Activated CD8-positive, alpha-beta T cell treated with anti-CD3 and anti-CD28 coated beads for 36 hours (primary cell): Measurements from ENCODE around the gene CSAG2. TPM values are rescaled to one million over a fixed set of nuclear protein-coding genes. Genes with fewer than 3 reads are reported as not detected.
"Not testable (repeated sequence)": the region's sequence is repeated elsewhere in the genome, so short reads cannot be mapped to it uniquely, and the experiment has no call there.

Experiments used
- ATAC-seq: fragments of 200-7000 bp; cut with Tn5 transposase; one replicate; pipeline ENCODE4 v1.10.0; 2021; ENCODE audit warnings: mild to moderate bottlenecking, moderate library complexity
- CTCF ChIA-PET: fragments of 350-600 bp; sonication (Branson Sonifier 250); formaldehyde crosslinking; loops from one replicate; lab custom pipeline; 2021; ENCODE audit warnings: antibody characterized with exemption; lab: Charles Lee
- POLR2A ChIA-PET: fragments of 350-600 bp; sonication (Branson Sonifier 250); formaldehyde crosslinking; loops from one replicate; lab custom pipeline; 2021; ENCODE audit warnings: antibody characterized with exemption; lab: Charles Lee
- DNase-seq: peaks from one replicate; pipeline ENCODE4 v3.0.0-alpha.2; 2020
- H3K27ac Mint-ChIP-seq: one replicate; pipeline ENCODE4 v1.8.0; 2021; ENCODE audit warnings: mild to moderate bottlenecking, mixed read lengths
- H3K27me3 Mint-ChIP-seq: one replicate; pipeline ENCODE4 v1.8.0; 2021; ENCODE audit warnings: mixed read lengths
- H3K36me3 Mint-ChIP-seq: one replicate; pipeline ENCODE4 v1.8.0; 2021; ENCODE audit warnings: low read depth, mixed read lengths
- H3K4me1 Mint-ChIP-seq: one replicate; pipeline ENCODE4 v1.8.0; 2021; ENCODE audit warnings: low read depth, mixed read lengths
- H3K4me3 Mint-ChIP-seq: one replicate; pipeline ENCODE4 v1.8.0; 2021; ENCODE audit warnings: mild to moderate bottlenecking, moderate library complexity, mixed read lengths
- H3K9me3 Mint-ChIP-seq: one replicate; pipeline ENCODE4 v1.8.0; 2021; ENCODE audit warnings: mixed read lengths
- CTCF ChIP-seq: fragments of 200-600 bp; IDR thresholded peaks from one replicate; pipeline ENCODE4 v1.8.0; 2022; ENCODE audit warnings: antibody characterized with exemption, mild to moderate bottlenecking
- intact Hi-C: fragments of 100-400 bp; cut with micrococcal nuclease; formaldehyde crosslinking; loops from one replicate; pipeline ENCODE4 v1.10.0; 2022
- total RNA-seq, 2 experiments: library from RNA; stranded (reverse); gene quantifications; one replicate each; pipeline ENCODE4 v1.2.3, GENCODE V29; 2021

The CSAG2 gene, protein sequence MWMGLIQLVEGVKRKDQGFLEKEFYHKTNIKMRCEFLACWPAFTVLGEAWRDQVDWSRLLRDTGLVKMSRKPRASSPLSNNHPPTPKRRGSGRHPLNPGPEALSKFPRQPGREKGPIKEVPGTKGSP
- not detected for total RNA-seq

- DNase-seq, CTCF ChIA-PET, H3K36me3 Mint-ChIP-seq, H3K27me3 Mint-ChIP-seq, intact Hi-C loops, H3K4me1 Mint-ChIP-seq, H3K9me3 Mint-ChIP-seq, POLR2A ChIA-PET, H3K4me3 Mint-ChIP-seq, ATAC-seq, H3K27ac Mint-ChIP-seq: not testable (repeated sequence)
Measured at GRCh38 chrX:152709173-152709572, at the start of gene CSAG2. Gene CSAG2 (minus strand): TSS chrX:152709273. CDS start chrX:152709112, 161 bp downstream.

DNA sequence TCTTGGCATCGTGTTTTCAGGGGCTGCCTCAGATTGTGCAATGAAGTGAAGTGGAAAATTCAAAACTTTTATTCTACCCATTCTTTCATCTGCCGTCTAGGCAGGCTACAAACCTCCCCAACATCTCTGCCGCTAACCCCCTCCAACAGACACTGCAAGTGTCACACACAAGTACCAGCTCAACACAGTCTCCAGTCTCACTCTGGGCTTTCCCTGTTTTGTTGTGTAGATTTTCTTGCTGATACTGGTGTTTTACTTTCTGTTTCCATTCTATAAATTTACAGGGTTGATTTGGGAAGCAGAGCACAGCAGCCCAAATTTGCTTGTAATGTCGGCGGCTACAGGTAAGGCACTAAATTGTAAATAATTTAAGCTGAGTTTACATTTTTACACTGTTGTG, 45.8 kb upstream of the CSAG2 start:
- POLR2A ChIA-PET, H3K27me3 Mint-ChIP-seq, intact Hi-C loops, CTCF ChIA-PET, H3K4me3 Mint-ChIP-seq, ATAC-seq, DNase-seq, H3K9me3 Mint-ChIP-seq, H3K4me1 Mint-ChIP-seq, H3K27ac Mint-ChIP-seq, H3K36me3 Mint-ChIP-seq: not testable (repeated sequence)

- CTCF ChIA-PET, H3K27me3 Mint-ChIP-seq, H3K9me3 Mint-ChIP-seq, intact Hi-C loops, ATAC-seq, H3K4me3 Mint-ChIP-seq, DNase-seq, POLR2A ChIA-PET, H3K27ac Mint-ChIP-seq, H3K36me3 Mint-ChIP-seq, H3K4me1 Mint-ChIP-seq: not testable (repeated sequence)
Measured at GRCh38 chrX:152753686-152754650, 44.9 kb upstream of the CSAG2 start, which contains the start of gene MAGEA2. Gene MAGEA2 (minus strand): TSS chrX:152753842. CDS start chrX:152751363, 2,479 bp downstream.

GRCh38 chrX:152738560-152738959, 29.5 kb upstream of the CSAG2 start:
- H3K4me1 Mint-ChIP-seq, result no peaks in the 10 kb centered on the region
- intact Hi-C loops, result no loop called here
- no peaks in the 10 kb centered on the region for H3K27me3 Mint-ChIP-seq
- ATAC-seq (no peak), DNase-seq (no peak)
- H3K36me3 Mint-ChIP-seq, result no peaks in the 10 kb centered on the region
- no peaks in the 10 kb centered on the region for H3K9me3 Mint-ChIP-seq
- ChIA-PET POLR2A (no interaction called here), CTCF (no interaction called here)
- no peak overlapping the region for H3K27ac Mint-ChIP-seq
- TF ChIP-seq CTCF, result no peak
- H3K4me3 Mint-ChIP-seq, result no peak overlapping the region

GRCh38 chrX:152736528-152736927, 27.5 kb upstream of the CSAG2 start:
- ATAC-seq, POLR2A ChIA-PET, CTCF ChIA-PET, H3K4me3 Mint-ChIP-seq, DNase-seq, H3K4me1 Mint-ChIP-seq, H3K9me3 Mint-ChIP-seq, H3K27ac Mint-ChIP-seq, intact Hi-C loops, H3K36me3 Mint-ChIP-seq, H3K27me3 Mint-ChIP-seq: not testable (repeated sequence)

DNA sequence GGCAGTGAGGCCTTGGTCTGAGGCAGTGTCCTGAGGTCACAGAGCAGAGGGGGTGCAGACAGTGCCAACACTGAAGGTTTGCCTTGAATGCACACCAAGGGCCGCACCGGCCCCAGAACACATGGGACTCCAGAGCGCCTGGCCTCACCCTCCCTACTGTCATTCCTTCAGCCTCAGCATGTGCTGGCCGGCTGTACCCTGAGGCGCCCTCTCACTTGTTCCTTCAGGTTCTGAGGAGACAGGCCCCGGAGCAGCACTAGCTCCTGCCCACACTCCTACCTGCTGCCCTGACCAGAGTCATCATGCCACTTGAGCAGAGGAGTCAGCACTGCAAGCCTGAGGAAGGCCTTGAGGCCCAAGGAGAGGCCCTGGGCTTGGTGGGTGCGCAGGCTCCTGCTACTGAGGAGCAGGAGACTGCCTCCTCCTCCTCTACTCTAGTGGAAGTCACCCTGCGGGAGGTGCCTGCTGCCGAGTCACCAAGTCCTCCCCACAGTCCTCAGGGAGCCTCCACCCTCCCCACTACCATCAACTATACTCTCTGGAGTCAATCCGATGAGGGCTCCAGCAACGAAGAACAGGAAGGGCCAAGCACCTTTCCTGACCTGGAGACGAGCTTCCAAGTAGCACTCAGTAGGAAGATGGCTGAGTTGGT, 26.9 kb upstream of the CSAG2 start:
- H3K36me3 Mint-ChIP-seq, result no peaks in the 10 kb centered on the region
- no peaks in the 10 kb centered on the region for H3K27me3 Mint-ChIP-seq
- POLR2A ChIA-PET, result no interaction called here
- H3K4me1 Mint-ChIP-seq, result no peaks in the 10 kb centered on the region
- no peaks in the 10 kb centered on the region for H3K9me3 Mint-ChIP-seq
- DNase-seq (no peak), ATAC-seq (no peak)
- no peak overlapping the region for H3K4me3 Mint-ChIP-seq
- H3K27ac Mint-ChIP-seq, result no peak overlapping the region
- CTCF ChIA-PET, result no interaction called here
- TF ChIP-seq CTCF, result no peak
- intact Hi-C loops, result no loop called here
